HG03575 (cell line): ENCODE results near the gene RHD.
"Not testable (repeated sequence)": the region's sequence is repeated elsewhere in the genome, so short reads cannot be mapped to it uniquely, and the experiment has no call there.

Source experiments
- ATAC-seq: cut with Tn5 transposase; IDR thresholded peaks from one replicate; pipeline ENCODE4 v1.9.1; 2021; ENCODE audit not compliant: unreplicated experiment, insufficient number of reproducible peaks, low FRiP score; ENCODE audit errors: extremely low read depth

The RHD gene

DNA sequence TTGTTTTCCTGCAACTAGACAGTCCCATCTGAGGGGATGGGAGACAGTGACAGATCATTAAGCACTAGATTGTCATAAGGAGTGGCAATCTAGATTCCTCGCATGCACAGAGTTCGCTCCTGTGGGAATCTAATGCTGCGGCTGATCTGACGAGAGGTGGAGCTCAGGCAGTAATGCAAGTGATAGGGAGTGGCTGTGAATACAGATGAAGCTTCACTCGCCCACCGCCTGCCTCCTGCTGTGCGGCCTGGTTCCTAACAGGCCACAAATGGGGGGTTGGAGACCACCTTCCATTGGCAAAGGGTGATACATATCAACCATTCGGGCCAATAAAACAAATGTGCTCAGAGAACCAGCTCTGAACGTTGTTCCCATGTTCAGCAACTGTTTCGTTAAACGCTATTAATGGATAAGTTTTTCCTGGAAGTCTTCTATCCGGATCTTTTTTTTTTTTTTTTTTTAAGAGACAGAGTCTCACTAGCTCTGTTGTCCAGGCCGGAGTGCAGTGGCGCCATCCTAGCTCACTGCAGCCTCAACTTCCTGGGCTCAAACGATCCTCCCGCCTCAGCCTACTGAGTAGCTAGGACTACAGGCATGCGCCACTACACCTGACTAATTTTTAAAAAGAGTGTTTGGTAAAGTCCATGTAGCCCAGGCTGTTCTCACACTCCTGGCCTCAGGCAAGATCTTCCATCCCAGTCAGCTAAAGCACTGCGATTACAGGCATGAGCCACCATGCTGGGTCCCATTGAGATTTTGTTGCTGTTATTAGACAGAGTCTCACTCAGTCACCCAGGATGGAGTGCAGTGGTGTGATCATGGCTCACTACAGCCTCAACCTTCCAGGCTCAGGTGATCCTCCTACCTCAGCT is 16.4 kb upstream of the RHD start:
- ATAC-seq: no peak

DNA sequence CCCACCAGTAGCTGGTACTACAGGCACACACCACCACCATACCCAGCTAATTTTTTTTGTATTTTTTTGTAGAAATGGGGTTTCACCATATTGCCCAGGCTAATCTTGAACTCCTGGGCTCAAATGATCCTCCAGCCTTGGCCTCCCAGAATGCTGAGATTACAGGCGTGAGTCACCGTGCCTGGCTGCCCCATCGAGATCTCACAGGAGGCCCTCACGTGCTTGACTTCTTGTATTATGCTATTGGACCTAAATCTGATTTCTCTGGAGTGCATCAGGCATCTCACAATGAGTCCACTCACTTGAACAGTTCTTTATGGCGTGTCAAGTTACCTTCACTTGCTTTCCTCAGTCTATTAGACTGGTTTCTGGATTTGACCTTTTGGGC is 15.7 kb upstream of the RHD start:
- ATAC-seq: no peak

DNA sequence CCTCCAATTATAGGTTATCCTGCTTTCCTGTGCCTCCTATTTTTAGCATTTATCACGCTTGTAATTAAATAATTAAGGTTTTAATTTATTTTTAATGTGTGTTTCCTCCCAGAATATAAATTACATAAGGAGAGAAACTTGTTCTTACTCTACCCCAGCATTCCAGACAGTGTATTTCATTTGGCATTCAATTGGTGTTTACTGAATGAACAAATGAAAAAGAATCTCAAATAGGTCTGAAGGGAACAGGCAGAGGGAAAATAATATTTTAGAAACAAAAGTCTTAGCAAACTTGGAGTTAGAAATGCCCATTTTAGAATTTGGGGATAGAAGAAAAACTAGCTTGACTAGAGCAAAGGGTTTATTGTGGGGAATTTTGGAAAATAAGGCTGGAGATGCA is 15.1 kb upstream of the RHD start:
- ATAC-seq: no peak

DNA sequence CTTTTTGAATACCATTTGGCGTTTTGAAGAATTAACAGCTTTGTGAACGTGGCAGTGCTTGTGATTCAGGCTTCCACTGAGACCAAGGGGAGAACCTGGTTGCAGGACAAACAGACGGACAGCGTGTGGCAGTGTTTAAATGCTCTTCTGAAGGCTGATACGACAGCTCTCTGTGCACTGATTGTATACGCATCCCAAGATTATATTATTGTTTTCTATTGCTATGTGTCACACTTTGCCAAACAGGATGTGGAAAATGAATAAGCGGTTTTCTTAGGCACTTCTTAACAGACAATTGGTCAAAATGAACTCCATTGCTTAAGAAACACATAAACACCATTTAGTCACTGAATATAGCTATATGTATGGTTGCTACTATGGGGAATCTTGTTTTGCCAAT is 12.5 kb upstream of the RHD start:
- ATAC-seq: not testable (repeated sequence)

DNA sequence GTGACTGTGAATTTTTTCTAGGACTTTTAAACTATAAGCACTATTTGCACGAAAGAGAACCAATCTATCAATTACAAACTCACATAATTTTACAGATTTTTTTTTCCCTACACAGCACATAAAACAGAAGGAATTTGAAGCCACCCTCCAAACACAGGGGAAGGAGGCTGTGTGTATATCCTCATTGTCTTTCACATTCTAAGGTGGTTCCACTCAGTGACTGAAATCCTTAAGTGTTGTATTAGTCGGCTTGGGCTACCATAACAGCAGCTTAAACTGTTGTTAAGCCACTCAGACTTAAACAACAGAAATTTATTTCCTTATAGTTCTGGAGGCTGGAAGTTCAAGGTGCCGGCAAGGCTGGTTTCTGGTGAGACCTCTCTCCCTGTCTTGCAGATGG is 12.0 kb upstream of the RHD start:
- ATAC-seq: not testable (repeated sequence)

DNA sequence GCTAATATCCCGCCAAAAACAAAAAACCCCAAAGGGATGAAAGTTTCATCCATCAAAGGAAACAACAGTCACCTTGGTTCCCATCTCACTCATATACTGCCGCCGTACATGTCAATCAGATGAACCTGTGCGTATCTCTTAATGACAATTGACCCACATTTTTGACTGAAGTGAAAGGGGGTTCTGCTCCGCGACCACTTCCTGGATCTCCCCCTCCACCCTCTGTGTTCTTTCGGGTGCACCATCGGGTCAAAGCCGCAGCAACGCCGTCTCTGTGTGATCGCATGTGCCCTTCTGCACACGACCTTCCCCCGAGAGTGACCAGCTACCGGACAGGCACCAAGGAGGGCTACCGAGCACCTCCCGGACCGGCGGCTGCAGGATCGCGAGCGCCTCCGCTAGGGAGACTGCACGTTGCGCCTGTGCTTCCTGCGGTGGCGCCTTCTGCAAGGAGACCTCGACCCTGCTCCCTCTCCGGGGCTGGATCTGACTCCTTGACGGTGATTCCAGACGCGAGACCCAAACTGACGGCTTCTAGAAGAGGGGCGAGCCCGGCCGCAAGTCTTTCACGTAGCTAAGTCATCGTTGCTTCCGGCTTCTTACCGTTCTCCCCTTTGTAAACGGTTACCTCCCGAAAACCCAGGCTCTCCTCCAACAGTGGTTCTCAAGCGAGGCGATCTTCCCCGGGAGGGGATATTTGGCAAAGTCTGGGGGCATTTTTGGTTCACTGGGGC is 5.6 kb upstream of the RHD start:
- ATAC-seq: not testable (repeated sequence)

DNA sequence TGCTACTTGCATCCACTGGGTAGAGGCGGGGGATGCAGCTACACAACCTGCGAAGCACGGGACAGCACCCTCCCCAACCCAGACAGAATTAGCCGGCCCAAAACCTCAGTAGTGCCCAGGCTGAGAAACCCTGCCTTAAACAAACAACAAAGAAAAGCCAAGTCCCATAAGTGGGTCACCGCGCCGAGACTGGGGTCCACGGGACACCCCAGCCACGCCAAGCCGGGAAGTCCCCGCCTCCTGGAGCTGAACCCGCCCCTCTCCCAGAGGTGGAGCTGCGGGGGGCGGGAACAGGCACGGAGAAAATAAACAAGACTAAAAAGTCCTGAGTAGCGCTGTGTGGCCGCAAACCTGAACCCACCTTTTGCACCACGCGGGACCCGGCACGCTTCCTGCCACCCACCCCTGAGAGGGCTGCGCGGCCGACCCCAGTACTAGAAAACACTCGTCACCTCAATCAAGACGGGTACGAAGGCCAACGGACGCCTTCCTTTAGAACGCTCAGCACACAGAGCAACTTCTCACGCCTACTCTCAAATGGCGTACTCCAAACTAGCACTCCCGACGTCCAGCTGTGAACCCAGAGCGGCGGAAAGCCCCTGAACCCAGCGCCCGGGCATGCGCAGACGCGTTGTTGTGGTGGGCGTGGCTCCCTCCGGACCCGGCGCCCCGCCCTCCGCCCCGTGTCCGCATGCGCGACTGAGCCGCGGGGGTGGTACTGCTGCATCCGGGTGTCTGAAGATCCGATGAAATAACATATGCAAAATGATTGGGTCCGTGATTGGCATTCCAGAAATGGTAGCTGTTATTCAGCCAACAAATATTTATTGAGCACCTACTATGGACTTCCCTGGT is 4.8 kb upstream of the RHD start:
- peak; percentile 47 for ATAC-seq

DNA sequence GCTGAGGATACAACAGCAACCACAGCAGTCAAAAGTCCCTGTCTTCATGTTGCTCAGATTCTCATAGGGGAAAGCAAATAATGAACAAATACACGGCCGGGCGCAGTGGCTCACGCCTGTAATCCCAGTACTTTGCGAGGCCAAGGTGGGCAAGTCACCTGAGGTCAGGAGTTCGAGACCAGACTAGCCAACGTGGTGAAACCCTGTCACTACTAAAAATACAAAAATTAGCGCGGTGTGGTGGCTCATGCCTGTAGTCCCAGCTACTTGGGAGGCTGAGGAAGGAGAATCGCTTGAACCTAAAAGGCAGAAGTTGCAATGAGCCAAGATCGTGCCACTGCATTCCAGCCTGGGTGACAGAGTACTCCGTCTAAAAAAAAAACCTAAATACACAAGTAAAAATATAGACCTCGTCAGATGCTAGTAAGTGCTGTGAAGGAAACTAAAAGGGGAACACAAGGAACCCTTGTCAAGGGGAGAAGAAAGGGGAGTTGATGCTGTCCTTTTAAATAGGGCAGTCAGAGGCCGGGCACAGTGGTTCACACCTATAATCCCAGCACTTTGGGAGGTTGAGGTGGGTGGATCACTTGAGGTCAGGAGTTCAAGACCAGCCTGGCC is 4.1 kb upstream of the RHD start:
- ATAC-seq: not testable (repeated sequence)

DNA sequence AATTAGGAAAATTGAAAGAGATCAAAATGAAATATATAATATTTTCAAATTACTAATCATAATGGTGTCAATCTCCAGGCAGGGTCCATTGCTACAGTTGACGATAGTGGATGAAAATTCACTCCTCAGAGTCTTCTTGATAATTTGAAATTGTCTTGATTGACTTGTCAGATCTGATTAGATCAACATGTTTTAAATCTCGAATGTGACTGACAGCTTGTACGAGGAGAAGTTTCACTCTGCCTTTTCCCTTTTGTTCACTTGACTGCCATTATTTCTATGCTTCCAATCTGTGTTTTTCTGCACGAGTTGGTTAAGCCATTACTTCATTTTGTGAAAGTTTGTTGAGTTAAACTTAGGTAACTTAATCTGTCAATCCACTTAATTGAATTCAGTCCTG is 3.3 kb downstream of the RHD start:
- not testable (repeated sequence) for ATAC-seq

DNA sequence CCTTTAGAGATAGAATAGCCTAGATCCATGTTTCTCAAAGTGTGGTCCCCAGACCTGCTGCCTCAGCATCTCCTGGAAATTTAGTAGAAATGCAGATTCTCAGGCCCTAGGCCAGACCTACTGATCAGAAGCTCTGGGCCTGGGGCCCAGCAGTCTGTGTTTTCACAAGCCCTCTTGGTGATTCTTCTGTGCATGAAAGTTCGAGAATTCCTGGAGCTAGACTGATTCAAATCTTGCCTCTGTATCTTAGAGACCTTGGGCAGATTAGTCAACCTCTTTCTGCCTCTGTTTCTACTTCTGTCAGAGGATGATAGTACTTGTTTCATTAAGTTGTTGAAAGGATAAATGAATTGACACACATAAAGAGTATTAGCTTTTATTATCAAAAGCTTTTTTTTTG is 5.0 kb downstream of the RHD start:
- not testable (repeated sequence) for ATAC-seq

DNA sequence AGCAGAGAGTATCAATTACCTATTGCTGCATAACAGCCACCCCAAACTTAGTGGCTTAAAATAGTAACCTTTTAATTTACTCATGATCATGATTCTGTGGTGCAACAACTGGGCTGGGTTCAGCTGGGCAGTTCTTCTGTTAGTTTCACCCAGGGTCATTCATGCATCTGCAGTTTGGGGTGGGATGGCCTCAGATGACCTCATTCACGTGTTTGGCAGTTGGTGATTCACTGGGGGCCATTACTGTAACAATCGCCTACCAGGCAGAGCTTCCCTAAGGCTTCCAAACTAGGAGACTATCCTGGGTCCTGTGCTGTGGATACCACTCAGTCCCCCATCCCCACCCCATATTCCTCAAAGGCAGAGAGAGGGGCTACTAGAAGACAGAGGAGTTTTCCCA is 6.0 kb downstream of the RHD start:
- not testable (repeated sequence) for ATAC-seq

DNA sequence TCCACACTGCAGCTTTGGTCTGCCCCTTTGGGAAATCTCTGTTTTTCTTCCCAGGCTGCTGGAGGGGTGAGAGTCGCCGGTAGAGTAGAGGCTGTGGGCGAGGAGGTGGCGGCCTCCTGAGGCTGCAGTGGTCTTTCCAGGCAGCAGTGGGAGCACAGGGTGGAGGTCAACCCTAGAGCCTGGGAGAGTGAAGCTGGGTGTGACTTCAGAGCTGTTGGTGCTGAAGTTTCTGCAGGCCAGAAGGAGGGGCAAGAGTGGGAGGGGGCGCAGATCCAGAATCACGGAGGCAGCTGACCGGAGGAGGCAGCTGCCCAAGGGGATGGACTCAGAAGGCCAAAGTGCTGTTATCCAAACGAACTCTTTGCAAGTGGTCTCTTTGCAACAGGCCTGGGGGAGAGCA is 6.5 kb downstream of the RHD start:
- ATAC-seq: not testable (repeated sequence)

DNA sequence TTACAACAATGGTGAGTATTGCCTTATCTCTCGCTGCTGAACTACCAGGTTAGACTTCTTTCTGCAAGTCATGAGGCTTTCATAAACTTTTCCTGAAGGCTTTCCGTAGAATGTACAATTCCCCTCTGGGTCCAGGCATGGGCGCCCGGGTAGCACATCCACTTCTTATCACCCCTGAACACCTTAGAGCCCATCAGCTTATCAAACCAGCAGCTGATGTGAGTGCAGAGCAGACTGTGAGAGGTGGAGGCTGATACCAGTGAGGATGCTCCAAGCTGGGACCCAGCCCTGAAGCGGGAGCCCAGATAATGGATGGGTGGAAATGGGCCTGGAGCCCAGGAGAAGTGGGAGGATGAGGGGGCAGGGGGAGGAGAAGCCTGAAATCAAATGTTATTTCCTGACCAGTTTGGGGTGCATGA is 7.4 kb downstream of the RHD start:
- not testable (repeated sequence) for ATAC-seq

DNA sequence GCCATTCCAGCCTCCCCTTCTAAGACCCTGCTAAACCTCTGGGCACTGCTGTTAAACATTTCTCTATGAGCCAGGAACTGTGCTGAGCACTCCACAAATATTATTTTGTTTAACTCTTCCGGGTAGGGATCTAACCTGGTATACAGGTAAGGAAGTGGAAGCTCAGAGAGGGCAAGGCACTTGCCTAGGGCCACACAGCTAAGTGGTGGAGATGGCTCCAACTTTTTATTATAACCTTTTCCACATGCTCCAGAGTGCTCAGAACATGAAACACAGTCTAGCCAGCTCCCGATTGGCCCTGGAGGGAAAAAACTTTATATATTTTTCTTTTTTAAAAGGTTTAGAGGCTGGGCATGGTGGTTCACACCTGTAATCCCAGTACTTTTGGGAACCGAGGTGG is 13.6 kb downstream of the RHD start:
- ATAC-seq: not testable (repeated sequence)

DNA sequence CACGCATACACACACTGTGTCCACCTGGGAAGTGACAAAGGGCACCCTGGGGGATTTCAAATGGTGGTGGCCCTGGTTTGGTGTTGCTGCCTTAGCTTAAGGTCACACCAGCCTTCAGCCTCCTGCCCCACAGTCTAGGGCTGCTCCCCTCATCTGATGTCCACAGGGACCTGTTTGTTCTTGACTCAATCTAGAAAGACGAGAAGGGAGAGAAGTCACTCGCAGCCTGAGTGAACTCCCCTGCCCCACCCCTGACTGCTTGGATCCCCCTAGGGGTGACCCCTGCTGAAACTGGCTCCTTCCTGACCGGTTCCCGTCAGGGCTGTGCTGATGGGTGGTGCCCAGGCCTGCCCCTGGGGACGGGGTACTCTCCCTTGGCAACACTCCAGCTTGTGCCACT is 14.9 kb downstream of the RHD start:
- ATAC-seq: not testable (repeated sequence)

DNA sequence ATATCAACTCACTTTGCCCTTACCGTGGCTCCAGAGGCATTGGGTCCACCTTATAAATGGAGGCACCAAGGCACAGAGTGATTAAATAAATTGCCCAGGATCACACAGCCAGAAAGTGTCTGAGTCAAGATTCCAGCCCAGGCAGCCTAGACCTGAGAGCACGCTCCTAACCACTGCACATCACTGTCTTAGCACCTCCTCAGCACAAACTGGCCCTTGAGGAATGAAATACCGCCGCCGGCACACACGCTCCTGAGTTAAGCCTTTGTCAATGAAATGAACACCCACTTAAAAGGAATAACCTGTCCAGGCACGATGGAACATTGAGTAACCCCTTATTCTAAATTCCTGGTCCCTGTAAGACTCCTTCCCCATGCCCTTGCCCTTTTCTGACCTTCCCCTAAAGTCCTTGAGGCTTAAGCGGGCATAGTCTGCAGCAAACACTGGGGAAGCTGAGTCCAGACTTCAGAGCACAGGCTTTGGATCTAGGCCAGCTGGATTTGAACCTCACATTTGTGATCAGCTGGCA is 16.3 kb downstream of the RHD start:
- not testable (repeated sequence) for ATAC-seq

DNA sequence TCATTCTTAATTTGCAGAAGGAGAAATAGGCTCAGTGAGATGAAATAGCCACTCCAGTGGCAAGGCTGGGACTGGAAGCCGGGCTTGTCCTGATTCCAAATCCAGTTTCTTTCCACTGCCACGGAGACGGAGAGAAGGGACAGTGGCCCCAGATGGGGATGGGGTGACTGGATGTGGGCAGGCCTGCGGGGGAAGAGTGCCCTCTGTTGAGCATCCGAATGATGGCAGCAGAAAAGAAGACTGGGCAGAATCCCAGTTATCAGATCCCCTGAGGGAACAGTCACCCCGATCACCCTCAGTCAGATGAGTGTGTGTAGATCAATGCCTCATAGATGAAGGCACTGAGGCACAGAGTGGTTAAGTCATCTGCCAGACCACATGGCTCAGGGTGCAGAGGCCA is 17.7 kb downstream of the RHD start:
- not testable (repeated sequence) for ATAC-seq

DNA sequence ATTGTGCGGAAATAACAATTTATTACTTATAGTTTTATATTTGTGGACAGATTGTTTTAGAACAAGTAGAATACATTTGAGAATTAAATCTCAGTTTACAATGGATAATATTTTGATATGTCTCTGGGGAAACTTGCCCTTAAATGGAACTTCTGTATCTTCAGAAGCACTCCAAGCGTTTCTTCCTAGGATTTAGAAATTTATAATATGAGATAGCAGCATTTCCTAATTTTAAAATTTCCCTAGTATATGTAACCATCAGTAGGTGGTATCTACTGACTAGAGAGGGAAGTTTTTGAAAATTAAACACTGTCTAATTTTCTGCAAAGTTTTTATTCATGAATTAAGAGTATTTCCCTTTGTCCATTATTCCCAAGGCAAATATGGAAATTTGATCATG is 21.1 kb downstream of the RHD start:
- ATAC-seq: not testable (repeated sequence)
